HK-2 (cell line): ENCODE results near the gene UQCC5.

ENCODE experiments used
- DNase-seq: peaks from one replicate; pipeline ENCODE4 v3.0.0-alpha.2; 2018; ENCODE audit not compliant: unreplicated experiment

Gene UQCC5

DNA sequence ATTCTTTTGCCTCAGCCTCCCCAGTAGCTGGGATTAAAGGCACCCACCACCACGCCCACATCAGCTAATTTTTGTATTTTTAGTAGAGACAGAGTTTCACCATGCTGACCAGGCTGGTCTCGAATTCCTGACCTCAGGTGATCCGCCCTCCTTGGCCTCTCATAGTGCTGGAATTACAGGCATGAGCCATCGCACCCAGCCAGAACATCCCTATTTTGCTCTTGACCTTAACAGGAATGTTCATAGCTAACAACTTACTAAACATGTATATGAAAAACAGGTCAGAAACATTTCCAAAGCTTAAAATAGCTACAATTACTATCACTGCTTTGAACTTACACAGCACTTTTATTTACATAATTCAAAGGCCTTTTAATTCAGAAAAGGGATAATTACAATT is 33.7 kb downstream of the UQCC5 start:
- no peak for DNase-seq

- DNase-seq, result no peak
These were observed 35.8 kb downstream of the UQCC5 start for GRCh38 chr3:52572221-52572620.

GRCh38 chr3:52574056-52574965 is 37.9 kb downstream of the UQCC5 start:
- no peak for DNase-seq
